ENCODE data around the gene PRDX5.

The PRDX5 gene

DNA sequence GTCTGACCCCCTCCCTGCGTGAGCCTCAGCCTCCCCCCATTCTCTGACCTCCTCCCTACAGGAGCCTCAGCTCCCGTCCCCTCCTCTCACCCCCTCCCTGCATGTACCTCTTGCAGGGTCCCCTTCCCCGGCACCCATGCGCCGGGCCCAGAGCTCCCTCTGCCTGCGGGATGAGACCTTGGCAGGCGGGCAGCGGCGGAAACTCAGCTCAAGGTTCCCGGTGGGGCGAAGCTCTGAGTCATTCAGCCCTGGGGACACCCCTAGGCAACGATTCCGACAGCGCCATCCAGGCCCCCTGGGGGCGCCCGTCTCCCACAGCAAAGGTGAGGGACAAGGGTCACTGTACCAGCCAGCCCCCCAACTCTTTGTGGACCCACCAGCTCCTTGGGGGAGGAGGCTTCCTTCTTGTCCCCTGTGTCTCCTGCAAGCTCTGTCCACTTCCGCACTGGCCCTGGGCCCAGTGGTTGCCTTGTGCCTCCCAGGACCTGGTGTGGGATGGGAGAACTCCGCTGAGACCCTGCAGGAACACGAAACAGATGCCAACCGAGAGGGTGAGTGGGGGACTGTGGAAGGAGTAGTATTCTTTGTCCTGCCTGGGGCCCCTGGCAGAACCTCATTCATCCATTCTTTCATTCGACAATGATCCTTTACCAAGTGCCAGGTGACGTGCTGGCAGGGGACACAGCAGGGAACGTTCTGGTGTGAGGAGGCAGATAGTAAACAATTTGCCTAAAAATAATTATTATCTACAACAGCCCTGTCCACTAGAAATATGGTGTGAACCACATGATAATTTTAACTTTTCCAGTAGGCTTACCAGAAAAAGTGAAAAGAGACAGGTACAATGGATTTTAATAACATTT lies 37.4 kb downstream of the PRDX5 start:
- no peak for TF ChIP-seq ZC3H10 (CRISPR knock-in tag; IDR thresholded peaks at IDR 0.05)
- TF ChIP-seq RARB (CRISPR knock-in tag; IDR thresholded peaks at IDR 0.05): no peak
- TF ChIP-seq GLIS3 (CRISPR knock-in tag; IDR thresholded peaks at IDR 0.05): no peak
- TF ChIP-seq ZFP3 (CRISPR knock-in tag; IDR thresholded peaks at IDR 0.05): no peak
- TF ChIP-seq TCF4 (CRISPR knock-in tag; IDR thresholded peaks at IDR 0.05; ENCODE audit: borderline replicate concordance): no peak
- no peak for TF ChIP-seq TOX (CRISPR knock-in tag; IDR thresholded peaks at IDR 0.05; ENCODE audit: borderline replicate concordance)
- TF ChIP-seq, protein P1, sequence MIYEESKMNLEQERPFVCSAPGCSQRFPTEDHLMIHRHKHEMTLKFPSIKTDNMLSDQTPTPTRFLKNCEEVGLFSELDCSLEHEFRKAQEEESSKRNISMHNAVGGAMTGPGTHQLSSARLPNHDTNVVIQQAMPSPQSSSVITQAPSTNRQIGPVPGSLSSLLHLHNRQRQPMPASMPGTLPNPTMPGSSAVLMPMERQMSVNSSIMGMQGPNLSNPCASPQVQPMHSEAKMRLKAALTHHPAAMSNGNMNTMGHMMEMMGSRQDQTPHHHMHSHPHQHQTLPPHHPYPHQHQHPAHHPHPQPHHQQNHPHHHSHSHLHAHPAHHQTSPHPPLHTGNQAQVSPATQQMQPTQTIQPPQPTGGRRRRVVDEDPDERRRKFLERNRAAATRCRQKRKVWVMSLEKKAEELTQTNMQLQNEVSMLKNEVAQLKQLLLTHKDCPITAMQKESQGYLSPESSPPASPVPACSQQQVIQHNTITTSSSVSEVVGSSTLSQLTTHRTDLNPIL (CRISPR knock-in tag; IDR thresholded peaks at IDR 0.05; ENCODE audit: low read depth): no peak
- no peak for TF ChIP-seq ZNF8 (CRISPR knock-in tag; IDR thresholded peaks at IDR 0.05)
- TF ChIP-seq ZNF565 (CRISPR knock-in tag; conservative IDR thresholded peaks at IDR 0.05; ENCODE audit: low read depth): no peak
- no peak for TF ChIP-seq CSDC2 (CRISPR knock-in tag; IDR thresholded peaks at IDR 0.05)
- no peak for TF ChIP-seq ARNTL (CRISPR knock-in tag; IDR thresholded peaks at IDR 0.05; ENCODE audit: borderline replicate concordance, low read depth)
- TF ChIP-seq, protein P2, sequence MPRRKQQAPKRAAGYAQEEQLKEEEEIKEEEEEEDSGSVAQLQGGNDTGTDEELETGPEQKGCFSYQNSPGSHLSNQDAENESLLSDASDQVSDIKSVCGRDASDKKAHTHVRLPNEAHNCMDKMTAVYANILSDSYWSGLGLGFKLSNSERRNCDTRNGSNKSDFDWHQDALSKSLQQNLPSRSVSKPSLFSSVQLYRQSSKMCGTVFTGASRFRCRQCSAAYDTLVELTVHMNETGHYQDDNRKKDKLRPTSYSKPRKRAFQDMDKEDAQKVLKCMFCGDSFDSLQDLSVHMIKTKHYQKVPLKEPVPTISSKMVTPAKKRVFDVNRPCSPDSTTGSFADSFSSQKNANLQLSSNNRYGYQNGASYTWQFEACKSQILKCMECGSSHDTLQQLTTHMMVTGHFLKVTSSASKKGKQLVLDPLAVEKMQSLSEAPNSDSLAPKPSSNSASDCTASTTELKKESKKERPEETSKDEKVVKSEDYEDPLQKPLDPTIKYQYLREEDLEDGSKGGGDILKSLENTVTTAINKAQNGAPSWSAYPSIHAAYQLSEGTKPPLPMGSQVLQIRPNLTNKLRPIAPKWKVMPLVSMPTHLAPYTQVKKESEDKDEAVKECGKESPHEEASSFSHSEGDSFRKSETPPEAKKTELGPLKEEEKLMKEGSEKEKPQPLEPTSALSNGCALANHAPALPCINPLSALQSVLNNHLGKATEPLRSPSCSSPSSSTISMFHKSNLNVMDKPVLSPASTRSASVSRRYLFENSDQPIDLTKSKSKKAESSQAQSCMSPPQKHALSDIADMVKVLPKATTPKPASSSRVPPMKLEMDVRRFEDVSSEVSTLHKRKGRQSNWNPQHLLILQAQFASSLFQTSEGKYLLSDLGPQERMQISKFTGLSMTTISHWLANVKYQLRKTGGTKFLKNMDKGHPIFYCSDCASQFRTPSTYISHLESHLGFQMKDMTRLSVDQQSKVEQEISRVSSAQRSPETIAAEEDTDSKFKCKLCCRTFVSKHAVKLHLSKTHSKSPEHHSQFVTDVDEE (CRISPR knock-in tag; IDR thresholded peaks at IDR 0.05): no peak
- TF ChIP-seq ESRRG (CRISPR knock-in tag; IDR thresholded peaks at IDR 0.05): no peak
- ATAC-seq: peak; percentile 67

GRCh38 chr11:64356498-64357411 lies 38.8 kb downstream of the PRDX5 start:
- no peak for TF ChIP-seq ESRRG (CRISPR knock-in tag; IDR thresholded peaks at IDR 0.05)
- TF ChIP-seq, protein P1 (CRISPR knock-in tag; IDR thresholded peaks at IDR 0.05; ENCODE audit: low read depth): no peak
- no peak for TF ChIP-seq ISL1 (CRISPR knock-in tag; IDR thresholded peaks at IDR 0.05)
- no peak for TF ChIP-seq BACH2 (CRISPR knock-in tag; IDR thresholded peaks at IDR 0.05; ENCODE audit: borderline replicate concordance)
- TF ChIP-seq, protein P2 (CRISPR knock-in tag; IDR thresholded peaks at IDR 0.05): no peak
- no peak for TF ChIP-seq ZNF70 (CRISPR knock-in tag; IDR thresholded peaks at IDR 0.05)
- TF ChIP-seq RARB (CRISPR knock-in tag; IDR thresholded peaks at IDR 0.05): no peak
- no peak for TF ChIP-seq SNAI2 (CRISPR knock-in tag; IDR thresholded peaks at IDR 0.05)
- TF ChIP-seq TOX (CRISPR knock-in tag; IDR thresholded peaks at IDR 0.05; ENCODE audit: borderline replicate concordance): no peak
- TF ChIP-seq, protein P3, sequence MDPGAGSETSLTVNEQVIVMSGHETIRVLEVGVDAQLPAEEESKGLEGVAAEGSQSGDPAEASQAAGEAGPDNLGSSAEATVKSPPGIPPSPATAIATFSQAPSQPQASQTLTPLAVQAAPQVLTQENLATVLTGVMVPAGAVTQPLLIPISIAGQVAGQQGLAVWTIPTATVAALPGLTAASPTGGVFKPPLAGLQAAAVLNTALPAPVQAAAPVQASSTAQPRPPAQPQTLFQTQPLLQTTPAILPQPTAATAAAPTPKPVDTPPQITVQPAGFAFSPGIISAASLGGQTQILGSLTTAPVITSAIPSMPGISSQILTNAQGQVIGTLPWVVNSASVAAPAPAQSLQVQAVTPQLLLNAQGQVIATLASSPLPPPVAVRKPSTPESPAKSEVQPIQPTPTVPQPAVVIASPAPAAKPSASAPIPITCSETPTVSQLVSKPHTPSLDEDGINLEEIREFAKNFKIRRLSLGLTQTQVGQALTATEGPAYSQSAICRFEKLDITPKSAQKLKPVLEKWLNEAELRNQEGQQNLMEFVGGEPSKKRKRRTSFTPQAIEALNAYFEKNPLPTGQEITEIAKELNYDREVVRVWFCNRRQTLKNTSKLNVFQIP (CRISPR knock-in tag; IDR thresholded peaks at IDR 0.05; ENCODE audit: borderline replicate concordance, low read depth): no peak
- TF ChIP-seq ZNF8 (CRISPR knock-in tag; IDR thresholded peaks at IDR 0.05): no peak
- TF ChIP-seq ZFP3 (CRISPR knock-in tag; IDR thresholded peaks at IDR 0.05): no peak
- TF ChIP-seq ZC3H10 (CRISPR knock-in tag; IDR thresholded peaks at IDR 0.05): no peak
- peak; percentile 23; the same call in 1 of the 3 replicates for ATAC-seq

All from SK-N-SH treated with all-trans-retinoic acid at 6 μM for 48 hours (cell line).